ENCODE data around the gene KRT15.

KRT15 gene

GRCh38 chr17:41518789-41519449, at the start of gene KRT15:
Gene KRT15, minus strand, starts transcription at chr17:41518890. Its CDS starts 63 bp downstream, at chr17:41518827.
- no peak for DNase-seq (ENCODE audit: low spot score)
- peak; percentile 30 for FAIRE-seq

GRCh38 chr17:41567317-41567716, 48.6 kb upstream of the KRT15 start:
- DNase-seq (ENCODE audit: low spot score) = no peak
- peak; percentile 84 for FAIRE-seq

GRCh38 chr17:41565338-41565737, 46.6 kb upstream of the KRT15 start:
- DNase-seq (ENCODE audit: low spot score) (no peak), FAIRE-seq (no peak)

- FAIRE-seq (no peak), DNase-seq (ENCODE audit: low spot score) (no peak)
Measured at GRCh38 chr17:41563607-41564170, 45.0 kb upstream of the KRT15 start.

- DNase-seq (ENCODE audit: low spot score) (no peak), FAIRE-seq (no peak)
Measured at GRCh38 chr17:41561554-41561953, 42.9 kb upstream of the KRT15 start.

- no peak for FAIRE-seq
- DNase-seq (ENCODE audit: low spot score) = no peak
Measured at GRCh38 chr17:41559548-41559947, 40.9 kb upstream of the KRT15 start.

GRCh38 chr17:41556931-41557330, 38.2 kb upstream of the KRT15 start:
- no peak for DNase-seq (ENCODE audit: low spot score)
- peak; percentile 77 for FAIRE-seq

GRCh38 chr17:41556306-41556705, 37.6 kb upstream of the KRT15 start:
- FAIRE-seq = no peak
- no peak for DNase-seq (ENCODE audit: low spot score)

- DNase-seq (ENCODE audit: low spot score) (no peak), FAIRE-seq (no peak)
Measured at GRCh38 chr17:41555105-41555887, 36.6 kb upstream of the KRT15 start.

GRCh38 chr17:41553987-41554680, 35.4 kb upstream of the KRT15 start:
- FAIRE-seq = peak; percentile 9
- DNase-seq (ENCODE audit: low spot score) = no peak

- no peak for DNase-seq (ENCODE audit: low spot score)
- FAIRE-seq = no peak
Measured at GRCh38 chr17:41553176-41553575, 34.5 kb upstream of the KRT15 start.

GRCh38 chr17:41552455-41552854, 33.8 kb upstream of the KRT15 start:
- DNase-seq (ENCODE audit: low spot score) (no peak), FAIRE-seq (peak; percentile 37)

- DNase-seq (ENCODE audit: low spot score) = no peak
- FAIRE-seq = no peak
Measured at GRCh38 chr17:41551365-41551764, 32.7 kb upstream of the KRT15 start.

GRCh38 chr17:41549596-41550039, 30.9 kb upstream of the KRT15 start:
- no peak for DNase-seq (ENCODE audit: low spot score)
- FAIRE-seq = no peak

- DNase-seq (ENCODE audit: low spot score) (peak; percentile 84), FAIRE-seq (peak; percentile 63)
Measured at GRCh38 chr17:41548844-41549595, 30.3 kb upstream of the KRT15 start.

GRCh38 chr17:41547921-41548843, 29.5 kb upstream of the KRT15 start:
- DNase-seq (ENCODE audit: low spot score) = peak; percentile 95

GRCh38 chr17:41547378-41547841, 28.7 kb upstream of the KRT15 start:
- FAIRE-seq = peak; percentile 95
- peak; percentile 75 for DNase-seq (ENCODE audit: low spot score)

More at GRCh38 chr17:41547921-41548843, 29.5 kb upstream of the KRT15 start:
- peak; percentile 98 for FAIRE-seq

GRCh38 chr17:41546819-41547218, 28.1 kb upstream of the KRT15 start:
- DNase-seq (ENCODE audit: low spot score) (no peak), FAIRE-seq (no peak)

- DNase-seq (ENCODE audit: low spot score) (no peak), FAIRE-seq (no peak)
Measured at GRCh38 chr17:41545829-41546410, 27.2 kb upstream of the KRT15 start.
